Measurements from ENCODE around the gene FAM124B. TPM values are rescaled to one million over a fixed set of nuclear protein-coding genes. Genes with fewer than 3 reads are reported as not detected.
"Not testable (repeated sequence)": the region's sequence is repeated elsewhere in the genome, so short reads cannot be mapped to it uniquely, and the experiment has no call there.

Gene FAM124B
- total RNA-seq, 4 donors from 2014 or later, result 0.94 to 5.8 (median 1.0) TPM; not detected in 1

GRCh38 chr2:224398289-224398688 lies 3.6 kb downstream of the FAM124B start:
- H3K27ac ChIP-seq, result no peak overlapping the region
- no peaks in the 10 kb centered on the region for H3K9me3 ChIP-seq
- H3K36me3 ChIP-seq, result no peaks in the 10 kb centered on the region
- no peak for DNase-seq
- H3K4me3 ChIP-seq, result no peak overlapping the region
- TF ChIP-seq CTCF (IDR thresholded peaks at IDR 0.05), result no peak
- no peak for TF ChIP-seq POLR2A (IDR thresholded peaks at IDR 0.05)
- no peaks in the 10 kb centered on the region for H3K4me1 ChIP-seq
- no peaks in the 10 kb centered on the region for H3K27me3 ChIP-seq

DNA sequence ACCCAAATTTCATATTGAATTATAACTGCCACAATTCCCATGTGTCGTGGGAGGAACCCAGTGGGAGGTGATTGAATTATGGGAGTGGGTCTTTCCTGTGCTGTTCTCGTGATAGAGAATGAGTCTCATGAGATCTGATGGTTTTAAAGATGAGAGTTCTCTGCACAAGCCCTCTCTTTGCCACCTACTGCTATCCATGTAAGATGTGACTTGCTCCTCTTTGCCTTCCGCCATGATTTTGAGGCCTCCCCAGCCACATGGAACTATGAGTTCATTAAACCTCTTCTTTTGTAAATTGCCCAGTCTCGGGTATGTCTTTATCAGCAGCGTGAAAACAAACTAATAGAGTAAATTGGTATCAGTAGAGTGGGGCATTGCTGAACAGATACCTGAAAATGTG lies 4.8 kb downstream of the FAM124B start:
- H3K4me1 ChIP-seq, H3K27ac ChIP-seq, DNase-seq, H3K27me3 ChIP-seq, H3K4me3 ChIP-seq, H3K36me3 ChIP-seq, H3K9me3 ChIP-seq: not testable (repeated sequence)

DNA sequence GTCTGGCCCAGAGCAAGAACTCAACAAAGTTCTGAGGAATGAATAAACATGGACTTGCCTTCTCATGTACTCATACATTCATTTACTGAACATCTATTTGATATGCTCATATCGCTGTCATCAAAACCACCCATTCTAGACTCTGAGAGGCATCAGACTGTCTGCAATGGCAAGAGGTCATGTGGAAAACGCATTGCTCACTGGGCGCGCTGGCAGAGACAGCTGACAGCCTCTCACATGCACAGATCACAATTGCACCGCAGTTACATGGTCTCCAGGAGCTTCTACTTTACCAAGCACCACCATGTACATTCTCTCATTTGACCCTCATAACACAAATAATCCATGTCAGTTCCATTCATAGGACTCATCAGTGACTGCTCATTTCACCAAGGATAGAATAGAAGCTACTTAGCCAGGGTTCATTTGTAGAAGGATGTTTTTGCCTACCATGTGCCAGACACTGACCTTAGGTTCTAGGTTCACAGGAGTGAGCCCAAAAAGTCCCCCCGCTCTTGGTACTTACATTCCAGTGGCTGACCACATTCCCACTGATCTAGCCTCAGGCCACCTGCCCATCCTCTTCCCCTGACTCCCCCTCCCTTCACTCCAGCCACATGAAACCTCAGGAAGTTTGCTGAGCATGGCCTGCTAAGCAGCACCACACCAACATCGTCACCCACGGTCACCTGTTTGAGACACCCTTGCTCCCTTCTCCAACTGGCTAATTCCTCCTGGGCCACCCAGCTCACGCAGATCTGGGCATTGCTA lies 6.1 kb downstream of the FAM124B start:
- H3K36me3 ChIP-seq, result no peaks in the 10 kb centered on the region
- no peaks in the 10 kb centered on the region for H3K9me3 ChIP-seq
- no peak for DNase-seq
- no peak overlapping the region for H3K4me3 ChIP-seq
- H3K27me3 ChIP-seq, result no peaks in the 10 kb centered on the region
- no peaks in the 10 kb centered on the region for H3K4me1 ChIP-seq
- TF ChIP-seq POLR2A (IDR thresholded peaks at IDR 0.05) (no peak), CTCF (IDR thresholded peaks at IDR 0.05) (no peak)
- no peak overlapping the region for H3K27ac ChIP-seq

GRCh38 chr2:224393157-224393872 lies 8.6 kb downstream of the FAM124B start:
- Histone ChIP-seq H3K27me3 (no peaks in the 10 kb centered on the region), H3K4me3 (no peak overlapping the region), H3K9me3 (no peaks in the 10 kb centered on the region), H3K4me1 (no peaks in the 10 kb centered on the region), H3K36me3 (no peaks in the 10 kb centered on the region), H3K27ac (no peak overlapping the region)
- no peak for DNase-seq
- TF ChIP-seq POLR2A (IDR thresholded peaks at IDR 0.05), result no peak

DNA sequence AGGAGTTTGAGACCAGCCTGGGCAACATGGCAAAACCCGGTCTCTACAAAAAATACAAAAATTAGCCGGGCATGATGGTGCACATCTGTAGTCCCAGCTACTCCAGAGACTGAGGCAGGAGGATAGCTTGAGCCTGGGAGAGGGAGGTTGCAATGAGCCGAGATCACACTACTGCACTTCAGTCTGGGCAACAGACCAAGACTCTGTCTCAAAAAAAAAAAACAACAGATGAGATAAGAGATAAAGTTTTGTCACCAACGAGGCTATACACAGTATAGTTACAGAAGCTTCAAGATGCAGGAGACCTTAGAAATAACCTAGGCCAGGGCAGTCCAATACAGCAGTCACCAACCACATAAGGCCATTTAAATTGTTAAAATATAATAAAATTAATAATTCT lies 9.4 kb downstream of the FAM124B start:
- TF ChIP-seq POLR2A (IDR thresholded peaks at IDR 0.05) (no peak), CTCF (IDR thresholded peaks at IDR 0.05) (no peak)
- Histone ChIP-seq H3K4me1 (no peaks in the 10 kb centered on the region), H3K27ac (no peak overlapping the region), H3K9me3 (no peaks in the 10 kb centered on the region), H3K36me3 (no peaks in the 10 kb centered on the region), H3K27me3 (no peaks in the 10 kb centered on the region), H3K4me3 (no peak overlapping the region)
- DNase-seq, result no peak

GRCh38 chr2:224389317-224389716 lies 12.6 kb downstream of the FAM124B start:
- TF ChIP-seq CTCF (IDR thresholded peaks at IDR 0.05) (no peak), POLR2A (IDR thresholded peaks at IDR 0.05) (no peak)
- DNase-seq, result no peak
- no peaks in the 10 kb centered on the region for H3K9me3 ChIP-seq
- no peak overlapping the region for H3K27ac ChIP-seq
- H3K4me3 ChIP-seq, result no peak overlapping the region
- no peaks in the 10 kb centered on the region for H3K36me3 ChIP-seq
- H3K4me1 ChIP-seq, result no peaks in the 10 kb centered on the region
- no peaks in the 10 kb centered on the region for H3K27me3 ChIP-seq

Measured in Peyer's patch (tissue), 4 donors.